NOMO-1 treated with DMSO at 0.1 percent for 48 hours (cell line): Measurements from ENCODE around the gene ACTMAP.
"Not testable (repeated sequence)": the region's sequence is repeated elsewhere in the genome, so short reads cannot be mapped to it uniquely, and the experiment has no call there.

Source experiments
- DNase-seq: peaks from one replicate; lab custom pipeline; 2025; ENCODE audit not compliant: unreplicated experiment; lab: John Stamatoyannopoulos, UW

Gene ACTMAP

GRCh38 chr19:40776364-40776763 is 26.1 kb upstream of the ACTMAP start:
- DNase-seq: no peak

- no peak for DNase-seq
These were observed 25.4 kb upstream of the ACTMAP start for GRCh38 chr19:40775632-40776022.

- no peak for DNase-seq
These were observed 24.8 kb upstream of the ACTMAP start, which contains the start of gene MIA for GRCh38 chr19:40774916-40775631. Gene MIA (plus strand): TSS chr19:40775521. CDS start chr19:40775543, 22 bp downstream.

GRCh38 chr19:40771101-40771862 is 21.0 kb upstream of the ACTMAP start:
- not testable (repeated sequence) for DNase-seq

GRCh38 chr19:40768869-40769268 is 18.6 kb upstream of the ACTMAP start:
- DNase-seq: peak; percentile 13

- DNase-seq: not testable (repeated sequence)
These were observed 16.1 kb upstream of the ACTMAP start for GRCh38 chr19:40766385-40766784.

GRCh38 chr19:40763963-40764362 is 13.7 kb upstream of the ACTMAP start:
- no peak for DNase-seq

GRCh38 chr19:40763526-40763925 is 13.2 kb upstream of the ACTMAP start:
- no peak for DNase-seq

GRCh38 chr19:40762754-40763470 is 12.6 kb upstream of the ACTMAP start:
- DNase-seq: no peak

- no peak for DNase-seq
These were observed 9.1 kb upstream of the ACTMAP start for GRCh38 chr19:40759352-40759751.

- DNase-seq: no peak
These were observed 8.2 kb upstream of the ACTMAP start for GRCh38 chr19:40758491-40758890.

GRCh38 chr19:40756502-40757110 is 6.3 kb upstream of the ACTMAP start:
- DNase-seq: no peak

GRCh38 chr19:40755791-40756190 is 5.5 kb upstream of the ACTMAP start:
- DNase-seq: no peak

- DNase-seq: no peak
These were observed 5.0 kb upstream of the ACTMAP start for GRCh38 chr19:40755248-40755624.

GRCh38 chr19:40754611-40755247 is 4.5 kb upstream of the ACTMAP start:
- peak; percentile 67 for DNase-seq

- DNase-seq: no peak
These were observed 2.0 kb upstream of the ACTMAP start for GRCh38 chr19:40752257-40752781.

GRCh38 chr19:40750874-40751537 is 729 bp upstream of the ACTMAP start, which contains the start of gene SNRPA:
Gene SNRPA (plus strand): TSS chr19:40751203. CDS start chr19:40751409, 206 bp downstream.
- DNase-seq: peak; percentile 96

- no peak for DNase-seq
These were observed 2.7 kb downstream of the ACTMAP start for GRCh38 chr19:40747536-40747935.

GRCh38 chr19:40745402-40745780 is 4.9 kb downstream of the ACTMAP start:
- DNase-seq: no peak
